Stimulated activated CD4-positive, alpha-beta T cell treated with anti-CD3 and anti-CD28 coated beads, Interleukin-2, amount 100 ng/mL, for 24 hours (primary cell): ENCODE data around the gene ZNF691.
A peak's percentile ranks its signal among the peaks of the same experiment; 100 is the strongest.
"Not testable (repeated sequence)": the region's sequence is repeated elsewhere in the genome, so short reads cannot be mapped to it uniquely, and the experiment has no call there.

Experiments used
- DNase-seq, 2 donors: peaks; one replicate each; pipeline ENCODE4 v3.0.0-alpha.2; 2020

Gene ZNF691

GRCh38 chr1:42846257-42847110 lies at the start of gene ZNF691:
ZNF691 (plus strand) TSS chr1:42846613; CDS start chr1:42849659, 3,046 bp downstream.
- peak; percentile 88 for DNase-seq

GRCh38 chr1:42797414-42797813 lies 49.0 kb upstream of the ZNF691 start:
- DNase-seq = no peak

GRCh38 chr1:42797979-42798378 lies 48.4 kb upstream of the ZNF691 start:
- no peak for DNase-seq

GRCh38 chr1:42801832-42802473 lies 44.5 kb upstream of the ZNF691 start:
- no peak for DNase-seq

- no peak for DNase-seq
These were observed 40.2 kb upstream of the ZNF691 start for GRCh38 chr1:42806171-42806570.

GRCh38 chr1:42806593-42806992 lies 39.8 kb upstream of the ZNF691 start:
- DNase-seq = no peak

- DNase-seq = no peak
These were observed 39.3 kb upstream of the ZNF691 start for GRCh38 chr1:42807056-42807668.

GRCh38 chr1:42814815-42815214 lies 31.6 kb upstream of the ZNF691 start:
- not testable (repeated sequence) for DNase-seq

- DNase-seq = peak in 1 of 2 donors; percentile 11
These were observed 30.4 kb upstream of the ZNF691 start for GRCh38 chr1:42815941-42816584.

- DNase-seq = peak; percentile 95
These were observed 29.6 kb upstream of the ZNF691 start, which contains the start of the genes ERMAP and SVBP for GRCh38 chr1:42816585-42817439. ERMAP (plus strand) TSS chr1:42817122; CDS start chr1:42830449, 13,327 bp downstream. SVBP (minus strand) TSS chr1:42817397; CDS start chr1:42816544, 853 bp downstream.

GRCh38 chr1:42817440-42817767 lies 29.0 kb upstream of the ZNF691 start:
- DNase-seq = no peak

- DNase-seq = no peak
These were observed 28.4 kb upstream of the ZNF691 start for GRCh38 chr1:42817976-42818375.

GRCh38 chr1:42820813-42821212 lies 25.6 kb upstream of the ZNF691 start:
- no peak for DNase-seq

GRCh38 chr1:42821690-42822089 lies 24.7 kb upstream of the ZNF691 start:
- no peak for DNase-seq

GRCh38 chr1:42822800-42823392 lies 23.5 kb upstream of the ZNF691 start:
- DNase-seq = no peak

GRCh38 chr1:42824481-42825035 lies 21.9 kb upstream of the ZNF691 start:
- no peak for DNase-seq

- no peak for DNase-seq
These were observed 21.2 kb upstream of the ZNF691 start for GRCh38 chr1:42825036-42825851.

GRCh38 chr1:42830631-42831030 lies 15.8 kb upstream of the ZNF691 start:
- no peak for DNase-seq

- DNase-seq = no peak
These were observed 15.1 kb upstream of the ZNF691 start for GRCh38 chr1:42831273-42831672.

GRCh38 chr1:42832641-42833240 lies 13.7 kb upstream of the ZNF691 start:
- no peak for DNase-seq
